OCI-LY7 (cell line): ENCODE data around the gene SUN5. TPM values are rescaled to one million over a fixed set of nuclear protein-coding genes. Genes with fewer than 3 reads are reported as not detected.
A peak's percentile ranks its signal among the peaks of the same experiment; 100 is the strongest.

ENCODE experiments used
- BruUV-seq: library from RNA; stranded (reverse); fragments of 400-500 nt; replicated peaks from 2 replicates; lab custom pipeline; 2021; lab: Mats Ljungman, UMichigan
- CTCF ChIA-PET: fragments of 300-600 bp; sonication (Branson Sonifier 250); formaldehyde crosslinking; loops from one replicate; lab custom pipeline; 2022; ENCODE audit warnings: antibody characterized with exemption; ENCODE audit not compliant: unreplicated experiment; lab: Charles Lee
- POLR2A ChIA-PET: fragments of 300-600 bp; sonication (Branson Sonifier 250); formaldehyde crosslinking; loops from one replicate; lab custom pipeline; 2022; ENCODE audit warnings: antibody characterized with exemption; lab: Charles Lee
- DNase-seq: peaks from one replicate; pipeline ENCODE4 v3.0.0-alpha.2; 2015; ENCODE audit warnings: low spot score
- H2AFZ ChIP-seq: fragments of 200-600 bp; sonication (generic), shearing (Covaris generic); 2 replicates; pipeline ENCODE4 v1.6.1; 2014; ENCODE audit warnings: mild to moderate bottlenecking, antibody characterized with exemption, low read length, moderate library complexity
- H3K27ac ChIP-seq: fragments of 200-600 bp; sonication (generic); 2 replicates; pipeline ENCODE4 v1.5.1; 2014; ENCODE audit warnings: mixed run types, low read depth, mild to moderate bottlenecking, moderate library complexity, low read length, inconsistent platforms; ENCODE audit not compliant: poor library complexity, severe bottlenecking
- H3K36me3 ChIP-seq: fragments of 200-600 bp; sonication (generic); 2 replicates; pipeline ENCODE4 v1.6.1; 2014; ENCODE audit warnings: mild to moderate bottlenecking, antibody characterized with exemption, low read length, moderate library complexity, mixed read lengths; ENCODE audit not compliant: insufficient read depth
- H3K4me1 ChIP-seq: fragments of 200-600 bp; sonication (generic); 2 replicates; pipeline ENCODE4 v1.5.1; 2014; ENCODE audit warnings: mild to moderate bottlenecking, low read length; ENCODE audit not compliant: insufficient read depth, poor library complexity, severe bottlenecking
- H3K4me2 ChIP-seq: fragments of 200-600 bp; sonication (generic); 2 replicates; pipeline ENCODE4 v1.6.1; 2014; ENCODE audit warnings: mild to moderate bottlenecking, low read length
- H3K4me3 ChIP-seq: fragments of 200-600 bp; sonication (generic); 2 replicates; pipeline ENCODE4 v1.5.1; 2014; ENCODE audit warnings: mild to moderate bottlenecking, low read depth, low read length; ENCODE audit not compliant: poor library complexity, severe bottlenecking
- H3K79me2 ChIP-seq: fragments of 200-600 bp; sonication (generic); 2 replicates; pipeline ENCODE4 v1.6.1; 2016; ENCODE audit warnings: low read depth, mild to moderate bottlenecking, low read length, moderate library complexity, mixed read lengths; ENCODE audit not compliant: insufficient read depth
- H3K9me2 ChIP-seq: fragments of 200-600 bp; sonication (generic); 2 replicates; pipeline ENCODE4 v1.6.1; 2016; ENCODE audit warnings: mild to moderate bottlenecking, low read length, mixed read lengths; ENCODE audit not compliant: insufficient read depth
- H3K9me3 ChIP-seq: fragments of 200-600 bp; sonication (generic); 2 replicates; pipeline ENCODE4 v1.6.1; 2014; ENCODE audit warnings: mild to moderate bottlenecking, mixed run types, low read length, mixed read lengths
- H4K20me1 ChIP-seq: fragments of 200-600 bp; sonication (generic); 2 replicates; pipeline ENCODE4 v1.6.1; 2014; ENCODE audit warnings: mild to moderate bottlenecking, antibody characterized with exemption, low read length, moderate library complexity, mixed read lengths; ENCODE audit not compliant: insufficient read depth
- CTCF ChIP-seq: fragments of 200-600 bp; sonication (generic); conservative IDR thresholded peaks from 2 replicates; pipeline ENCODE4 v1.5.1; 2014; ENCODE audit warnings: mild to moderate bottlenecking, antibody characterized with exemption, low read length, moderate library complexity, mixed read lengths
- EZH2phosphoT487 ChIP-seq: fragments of 200-600 bp; sonication (generic); IDR thresholded peaks from 2 replicates; pipeline ENCODE4 v1.6.1; 2018; ENCODE audit warnings: low read depth, borderline replicate concordance, mild to moderate bottlenecking, mixed run types, antibody characterized with exemption, low read length, moderate library complexity, mixed read lengths
- intact Hi-C: fragments of 100-400 bp; cut with micrococcal nuclease; formaldehyde crosslinking; loops from one replicate; pipeline ENCODE4 v1.10.0; 2022; ENCODE audit not compliant: unreplicated experiment
- total RNA-seq, 2 experiments: library from RNA; depleted of rRNA in 1 of 2; stranded (reverse); fragments of >200 nt in 1 of 2; shearing (Covaris generic) in 1 of 2; gene quantifications; 2 replicates each; pipeline ENCODE4 v1.2.3, GENCODE V29; 2014 to 2022

The SUN5 gene
- total RNA-seq, 2 experiments from 2014 or later = not detected

DNA sequence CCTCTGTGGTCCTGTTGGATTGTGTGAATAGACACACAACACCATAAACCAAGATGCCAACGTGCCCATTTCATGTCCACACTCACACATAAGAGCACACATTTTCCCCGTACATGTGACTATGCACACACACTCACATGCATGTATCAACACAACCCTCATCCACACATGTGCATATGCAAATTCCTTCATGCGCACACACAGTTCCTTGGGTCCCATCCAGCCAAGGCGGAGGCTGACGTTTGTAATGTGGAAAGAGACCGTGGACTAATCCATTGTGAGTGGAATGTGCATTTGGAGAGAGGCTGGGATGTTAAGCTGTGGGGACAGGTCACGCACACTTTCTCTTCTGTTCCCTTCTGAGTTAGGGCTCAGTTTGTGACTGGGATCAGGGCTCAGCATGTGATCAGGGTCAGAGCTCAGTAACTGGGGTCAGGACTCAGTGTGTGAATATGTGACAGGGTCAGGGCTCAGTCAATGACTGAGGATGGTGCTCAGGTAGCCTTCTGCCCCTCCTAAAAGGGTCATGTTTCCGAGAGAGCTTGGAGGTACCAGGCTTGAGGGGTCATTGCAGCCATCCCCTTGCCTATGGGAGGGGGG is 2.6 kb upstream of the SUN5 start:
- Histone ChIP-seq H3K27ac (no peak overlapping the region), H3K4me2 (no peak overlapping the region), H4K20me1 (no peaks in the 10 kb centered on the region), H3K9me2 (no peaks in the 10 kb centered on the region), H3K4me1 (no peaks in the 10 kb centered on the region), H2AFZ (no peak overlapping the region), H3K9me3 (peaks cover 8% of the 10 kb centered on the region; the same call in 1 of the 2 replicates), H3K79me2 (no peaks in the 10 kb centered on the region), H3K4me3 (no peak overlapping the region), H3K36me3 (no peaks in the 10 kb centered on the region)
- POLR2A ChIA-PET = no interaction called here
- no TSS peak for BruUV-seq
- intact Hi-C loops = no loop called here
- CTCF ChIA-PET = no interaction called here
- TF ChIP-seq EZH2phosphoT487 = no peak
- TF ChIP-seq CTCF = no peak
- no peak for DNase-seq

DNA sequence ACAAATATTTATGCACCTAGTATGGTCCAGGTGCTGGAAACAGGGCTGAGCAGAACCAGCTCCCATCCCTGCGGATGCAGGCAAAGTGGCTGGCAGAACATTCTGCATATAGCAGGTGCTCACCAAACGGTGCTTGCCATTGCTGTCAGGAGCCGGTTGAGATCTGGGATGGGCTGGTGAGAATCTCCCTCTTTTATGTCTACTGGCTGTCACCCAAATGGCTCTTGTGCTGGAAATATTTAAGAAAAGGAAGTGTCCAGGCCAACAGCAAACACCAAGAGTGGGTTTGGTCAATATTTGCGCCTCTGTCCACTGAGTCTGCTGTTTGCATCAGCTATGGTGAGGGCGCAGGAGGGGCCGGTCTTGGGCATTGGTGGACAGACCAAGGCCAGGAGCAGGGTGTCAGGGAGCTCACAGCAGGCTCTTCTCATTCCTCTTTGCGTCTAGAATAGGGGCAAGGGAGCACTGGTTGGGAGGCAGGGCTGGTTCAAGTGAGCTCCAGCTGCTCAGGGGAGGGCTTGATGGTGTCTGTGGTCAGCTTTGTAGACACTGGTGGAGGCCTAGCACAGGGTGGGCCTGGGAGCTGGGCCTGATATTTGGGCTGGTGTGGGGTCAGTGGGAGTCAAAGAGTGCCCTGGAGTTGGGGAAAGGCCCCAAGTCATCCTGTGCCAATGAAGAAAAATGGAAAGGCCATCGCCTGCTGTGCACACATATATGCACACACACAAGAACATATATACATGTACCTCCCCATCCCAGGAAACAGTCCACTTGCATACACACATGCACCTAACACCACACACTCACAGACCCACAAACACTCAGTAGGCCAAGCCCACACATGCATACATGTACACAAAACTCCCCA is 1.9 kb upstream of the SUN5 start:
- Histone ChIP-seq H3K9me2 (no peaks in the 10 kb centered on the region), H3K4me2 (no peak overlapping the region), H3K79me2 (no peaks in the 10 kb centered on the region), H3K36me3 (no peaks in the 10 kb centered on the region), H2AFZ (no peak overlapping the region), H3K4me3 (no peak overlapping the region), H3K9me3 (peaks cover 8% of the 10 kb centered on the region; the same call in 1 of the 2 replicates), H4K20me1 (no peaks in the 10 kb centered on the region), H3K4me1 (no peaks in the 10 kb centered on the region), H3K27ac (no peak overlapping the region)
- no peak for TF ChIP-seq EZH2phosphoT487
- TF ChIP-seq CTCF = no peak
- no TSS peak for BruUV-seq
- CTCF ChIA-PET = no interaction called here
- intact Hi-C loops = loop anchor here (1.0 kb wide), 1 partner anchor 104 kb away; no protein-coding TSS in a partner anchor
- POLR2A ChIA-PET = no interaction called here
- no peak for DNase-seq

GRCh38 chr20:33005132-33005566 is 916 bp upstream of the SUN5 start:
- CTCF ChIA-PET = no interaction called here
- no peak overlapping the region for H3K4me3 ChIP-seq
- H3K9me3 ChIP-seq = peaks cover 8% of the 10 kb centered on the region; the same call in 1 of the 2 replicates
- POLR2A ChIA-PET = no interaction called here
- no peak overlapping the region for H2AFZ ChIP-seq
- H3K79me2 ChIP-seq = no peaks in the 10 kb centered on the region
- no peak overlapping the region for H3K27ac ChIP-seq
- no peaks in the 10 kb centered on the region for H4K20me1 ChIP-seq
- H3K9me2 ChIP-seq = no peaks in the 10 kb centered on the region
- no peaks in the 10 kb centered on the region for H3K4me1 ChIP-seq
- BruUV-seq = no TSS peak
- H3K36me3 ChIP-seq = no peaks in the 10 kb centered on the region
- intact Hi-C loops = loop anchor here (1.0 kb wide), 1 partner anchor 103 kb away; no protein-coding TSS in a partner anchor
- peak; percentile 41 for DNase-seq
- TF ChIP-seq EZH2phosphoT487 (no peak), CTCF (peak; percentile 81)
- H3K4me2 ChIP-seq = no peak overlapping the region
